ENCODE results near the gene MAMSTR.
"Not testable (repeated sequence)": the region's sequence is repeated elsewhere in the genome, so short reads cannot be mapped to it uniquely, and the experiment has no call there.

The MAMSTR gene, protein sequence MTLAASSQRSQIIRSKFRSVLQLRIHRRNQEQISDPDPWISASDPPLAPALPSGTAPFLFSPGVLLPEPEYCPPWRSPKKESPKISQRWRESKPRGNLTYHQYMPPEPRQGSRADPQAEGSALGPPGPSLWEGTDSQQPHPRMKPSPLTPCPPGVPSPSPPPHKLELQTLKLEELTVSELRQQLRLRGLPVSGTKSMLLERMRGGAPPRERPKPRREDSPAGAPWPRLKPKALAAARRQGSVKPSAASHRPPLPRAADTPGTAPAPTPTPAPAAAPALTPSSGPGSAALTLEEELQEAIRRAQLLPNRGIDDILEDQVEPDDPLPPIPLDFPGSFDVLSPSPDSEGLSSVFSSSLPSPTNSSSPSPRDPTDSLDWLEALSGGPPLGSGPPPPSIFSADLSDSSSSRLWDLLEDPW

DNA sequence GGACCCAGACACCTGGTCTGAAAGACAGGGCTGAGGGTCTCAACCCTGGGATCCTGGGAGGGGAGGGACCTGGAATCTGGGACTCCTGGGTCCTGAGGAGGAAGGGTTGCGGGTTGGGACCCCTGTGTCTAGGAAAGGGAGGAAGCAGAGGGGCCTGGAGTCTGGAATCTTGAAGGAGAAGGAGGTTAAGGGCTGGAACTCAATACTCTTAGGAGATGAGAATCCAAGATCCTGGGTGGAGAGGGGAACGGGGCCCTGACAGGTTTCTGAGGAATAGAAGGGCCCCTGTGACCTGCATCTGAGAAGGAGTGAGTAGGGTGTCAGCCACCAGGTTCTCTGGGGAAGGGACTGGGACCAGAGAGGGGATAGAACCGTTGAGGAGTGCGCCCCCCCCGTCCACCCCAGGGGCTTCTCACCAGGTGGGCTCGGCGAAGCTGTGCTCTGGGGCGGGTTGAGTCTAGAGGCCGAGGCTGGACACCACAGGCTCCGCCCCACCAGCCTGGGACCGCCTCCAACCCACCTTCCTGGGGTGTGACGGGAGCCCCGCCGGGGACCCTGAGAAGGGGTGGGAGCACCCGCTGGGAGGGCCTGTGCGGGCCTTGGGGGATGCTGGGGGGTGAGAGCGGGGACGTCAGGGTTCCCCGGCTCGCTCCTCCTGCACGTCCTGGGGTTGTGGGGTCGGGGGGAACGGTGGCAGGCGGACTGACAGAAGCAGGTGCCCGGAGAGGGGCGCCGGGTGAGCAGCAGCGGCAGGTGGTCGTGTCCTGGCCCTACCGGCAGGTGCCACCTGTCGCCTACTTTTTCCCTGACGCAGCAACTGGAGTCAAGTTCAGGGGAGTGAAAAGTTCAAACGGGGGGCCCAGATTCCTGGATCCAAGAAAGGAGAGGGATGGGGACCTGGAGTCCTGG is at the start of gene MAMSTR:
TSS of gene MAMSTR (minus strand) at position 463 of the 909 bp plus-strand sequence. CDS start 694 bp downstream, outside the sequence.
- peak; percentile 46 for DNase-seq
- Histone ChIP-seq H3K27ac (peak within 1 kb of the TSS; percentile 88), H3K27me3 (ENCODE audit: insufficient read depth, low read depth, severe bottlenecking) (no peaks in the 10 kb centered on the region), H3K9me3 (ENCODE audit: severe bottlenecking) (no peaks in the 10 kb centered on the region), H3K4me3 (ENCODE audit: low read depth, low read length) (peak within 1 kb of the TSS; percentile 81), H3K36me3 (no peaks in the 10 kb centered on the region; the same call in 1 of the 2 replicates)
- TF ChIP-seq, protein P1, sequence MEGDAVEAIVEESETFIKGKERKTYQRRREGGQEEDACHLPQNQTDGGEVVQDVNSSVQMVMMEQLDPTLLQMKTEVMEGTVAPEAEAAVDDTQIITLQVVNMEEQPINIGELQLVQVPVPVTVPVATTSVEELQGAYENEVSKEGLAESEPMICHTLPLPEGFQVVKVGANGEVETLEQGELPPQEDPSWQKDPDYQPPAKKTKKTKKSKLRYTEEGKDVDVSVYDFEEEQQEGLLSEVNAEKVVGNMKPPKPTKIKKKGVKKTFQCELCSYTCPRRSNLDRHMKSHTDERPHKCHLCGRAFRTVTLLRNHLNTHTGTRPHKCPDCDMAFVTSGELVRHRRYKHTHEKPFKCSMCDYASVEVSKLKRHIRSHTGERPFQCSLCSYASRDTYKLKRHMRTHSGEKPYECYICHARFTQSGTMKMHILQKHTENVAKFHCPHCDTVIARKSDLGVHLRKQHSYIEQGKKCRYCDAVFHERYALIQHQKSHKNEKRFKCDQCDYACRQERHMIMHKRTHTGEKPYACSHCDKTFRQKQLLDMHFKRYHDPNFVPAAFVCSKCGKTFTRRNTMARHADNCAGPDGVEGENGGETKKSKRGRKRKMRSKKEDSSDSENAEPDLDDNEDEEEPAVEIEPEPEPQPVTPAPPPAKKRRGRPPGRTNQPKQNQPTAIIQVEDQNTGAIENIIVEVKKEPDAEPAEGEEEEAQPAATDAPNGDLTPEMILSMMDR (IDR thresholded peaks at IDR 0.05; ENCODE audit: low read depth, low read length) = 0 out of 2 replicates have a peak, but pooled peaks have one; percentile 7

DNA sequence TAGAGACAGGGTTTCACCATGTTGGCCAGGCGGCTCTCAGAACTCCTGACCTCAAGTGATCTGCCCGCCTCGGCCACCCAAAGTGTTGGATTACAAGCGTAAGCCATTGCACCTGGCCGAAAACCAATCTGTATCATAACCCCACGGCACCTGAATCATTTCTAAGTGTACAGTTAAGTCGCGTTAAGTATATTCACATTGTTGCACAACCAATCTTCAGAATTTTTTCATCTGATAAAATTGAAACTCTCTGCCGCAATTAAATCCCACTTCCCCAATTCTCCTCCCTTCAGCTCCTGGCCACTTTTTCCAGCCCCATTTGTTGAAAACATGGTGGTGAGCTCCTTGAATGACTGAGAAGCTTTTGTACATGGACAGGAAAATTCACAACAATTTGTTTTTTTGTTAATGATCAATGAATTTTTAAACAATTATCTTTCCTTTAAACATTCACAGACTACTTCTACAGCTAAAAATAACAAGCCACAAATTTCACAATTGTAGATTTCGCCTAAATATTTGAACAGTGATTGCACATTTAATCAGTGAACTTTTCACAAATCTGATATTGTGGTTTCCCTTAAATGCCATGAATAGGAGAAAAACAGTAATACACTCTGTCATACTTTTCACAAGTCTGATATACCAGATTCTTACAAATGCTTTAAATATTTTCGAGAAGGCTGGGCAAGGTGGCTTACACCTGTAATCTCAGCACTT is 49.6 kb upstream of the MAMSTR start:
- TF ChIP-seq, protein P1 (IDR thresholded peaks at IDR 0.05; ENCODE audit: low read depth, low read length) = no peak

DNA sequence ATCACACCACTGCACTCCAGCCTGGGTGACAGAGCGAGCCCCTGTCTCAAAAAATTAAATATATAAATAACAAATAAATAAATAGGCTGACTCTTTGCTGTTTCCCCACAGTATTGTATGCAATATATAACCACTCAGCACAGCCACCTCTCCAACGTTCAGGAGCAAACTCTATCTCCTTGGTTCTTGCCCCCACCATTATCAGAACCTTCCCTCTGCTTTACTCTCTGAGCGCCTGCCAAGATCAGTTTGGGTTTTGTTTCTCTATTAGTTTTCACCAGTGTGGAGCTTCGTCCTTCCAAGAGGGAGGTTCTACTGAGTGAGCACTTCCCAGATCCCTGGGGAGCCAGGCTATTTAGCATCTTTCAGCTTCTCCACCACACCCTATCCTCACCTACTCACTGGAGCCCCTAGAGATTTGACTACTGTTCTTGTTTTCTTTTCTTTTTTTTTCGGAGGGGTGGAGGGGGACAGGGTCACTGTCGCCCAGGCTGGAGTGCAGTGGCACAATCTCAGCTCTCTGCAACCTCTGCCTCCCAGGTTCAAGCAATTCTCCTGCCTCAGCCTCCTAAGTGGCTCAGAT is 48.7 kb upstream of the MAMSTR start:
- not testable (repeated sequence) for H3K36me3 ChIP-seq; DNase-seq; H3K4me3 ChIP-seq (ENCODE audit: low read depth, low read length); H3K27me3 ChIP-seq (ENCODE audit: insufficient read depth, low read depth, severe bottlenecking); H3K9me3 ChIP-seq (ENCODE audit: severe bottlenecking); H3K27ac ChIP-seq

More for the DNA sequence above, 49.6 kb upstream of the MAMSTR start:
- Histone ChIP-seq H3K4me3 (ENCODE audit: low read depth, low read length) (no peak overlapping the region), H3K27me3 (ENCODE audit: insufficient read depth, low read depth, severe bottlenecking) (no peaks in the 10 kb centered on the region), H3K27ac (no peak overlapping the region), H3K9me3 (ENCODE audit: severe bottlenecking) (no peaks in the 10 kb centered on the region), H3K36me3 (no peaks in the 10 kb centered on the region)
- no peak for DNase-seq

DNA sequence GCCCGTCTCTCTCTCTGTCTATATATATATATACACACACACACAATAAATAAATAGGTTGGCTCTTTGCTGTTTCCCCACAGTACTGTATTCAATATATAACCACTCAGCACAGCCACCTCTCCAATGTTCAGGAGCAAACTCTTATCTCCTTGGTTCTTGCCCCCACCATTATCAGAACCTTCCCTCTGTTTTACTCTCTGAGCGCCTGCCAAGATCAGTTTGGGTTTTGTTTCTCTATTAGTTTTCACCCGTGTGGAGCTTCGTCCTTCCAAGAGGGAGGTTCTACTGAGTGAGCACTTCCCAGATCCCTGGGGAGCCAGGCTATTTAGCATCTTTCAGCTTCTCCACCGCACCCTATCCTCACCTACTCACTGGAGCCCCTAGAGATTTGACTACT is 46.3 kb upstream of the MAMSTR start:
- H3K4me3 ChIP-seq (ENCODE audit: low read depth, low read length); H3K36me3 ChIP-seq; DNase-seq; H3K27ac ChIP-seq; H3K9me3 ChIP-seq (ENCODE audit: severe bottlenecking); H3K27me3 ChIP-seq (ENCODE audit: insufficient read depth, low read depth, severe bottlenecking): not testable (repeated sequence)

DNA sequence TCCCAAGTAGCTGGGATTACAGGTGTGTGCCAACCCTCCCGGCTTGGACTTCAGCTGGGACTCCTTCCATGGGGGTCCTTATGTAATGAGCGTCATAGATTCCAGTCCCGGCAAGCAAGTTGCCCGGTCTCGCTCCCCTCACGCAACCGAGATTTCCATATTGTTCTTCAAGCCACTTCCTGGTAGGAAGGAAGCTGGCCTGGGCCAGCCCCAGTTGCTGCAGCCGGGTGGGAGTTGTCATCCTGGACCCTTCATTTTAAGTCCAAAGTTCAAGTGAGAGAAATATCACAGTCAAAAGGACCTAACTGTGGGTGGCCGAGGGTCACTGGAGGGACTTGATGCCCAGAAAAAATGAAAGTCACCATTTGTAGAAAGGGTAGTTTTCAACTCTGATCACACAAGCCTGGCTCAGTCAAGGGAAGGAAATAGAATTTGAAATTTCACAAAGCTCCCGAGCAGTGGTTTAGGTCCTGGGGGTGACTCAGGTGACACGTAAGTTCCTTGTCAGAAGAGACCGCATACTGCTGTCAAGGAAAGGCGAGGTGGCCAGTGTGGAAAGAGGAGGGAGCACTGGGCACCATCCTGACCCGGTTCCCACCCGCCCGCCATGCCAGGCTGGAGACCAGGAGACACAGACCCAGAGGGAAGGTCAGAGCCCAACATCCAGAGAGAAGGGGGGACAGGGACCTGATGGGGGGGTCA is 41.1 kb upstream of the MAMSTR start:
- Histone ChIP-seq H3K9me3 (ENCODE audit: severe bottlenecking) (no peaks in the 10 kb centered on the region), H3K27ac (no peak overlapping the region), H3K4me3 (ENCODE audit: low read depth, low read length) (no peak overlapping the region), H3K27me3 (ENCODE audit: insufficient read depth, low read depth, severe bottlenecking) (no peaks in the 10 kb centered on the region), H3K36me3 (no peaks in the 10 kb centered on the region)
- TF ChIP-seq, protein P1 (IDR thresholded peaks at IDR 0.05; ENCODE audit: low read depth, low read length) = no peak
- no peak for DNase-seq

DNA sequence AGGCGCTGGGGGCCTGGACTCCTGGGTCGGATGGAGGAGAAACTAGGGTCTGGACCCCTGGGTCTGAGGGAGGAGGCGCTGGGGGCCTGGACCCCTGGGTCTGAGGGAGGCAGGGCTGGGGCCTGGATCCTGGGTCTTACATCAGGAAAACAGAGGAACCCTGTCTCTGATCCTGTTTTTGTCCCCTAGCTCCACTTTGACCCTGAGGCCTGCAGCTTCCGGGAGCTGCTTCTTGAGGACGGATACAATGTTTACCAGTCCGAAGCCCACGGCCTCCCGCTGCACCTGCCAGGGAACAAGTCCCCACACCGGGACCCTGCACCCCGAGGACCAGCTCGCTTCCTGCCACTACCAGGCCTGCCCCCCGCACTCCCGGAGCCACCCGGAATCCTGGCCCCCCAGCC is 38.2 kb upstream of the MAMSTR start:
- no peak for DNase-seq
- H3K27ac ChIP-seq = no peak overlapping the region
- no peak overlapping the region for H3K4me3 ChIP-seq (ENCODE audit: low read depth, low read length)

More for the DNA sequence above, 38.2 kb upstream of the MAMSTR start:
- Histone ChIP-seq H3K36me3 (no peaks in the 10 kb centered on the region), H3K27me3 (ENCODE audit: insufficient read depth, low read depth, severe bottlenecking) (no peaks in the 10 kb centered on the region), H3K9me3 (ENCODE audit: severe bottlenecking) (peaks cover 2% of the 10 kb centered on the region)
- TF ChIP-seq, protein P1 (IDR thresholded peaks at IDR 0.05; ENCODE audit: low read depth, low read length) = no peak

Data from WERI-Rb-1 (cell line).